Parathyroid adenoma (tissue), 2 donors: ENCODE data around the gene CLBA1.

Source experiments
- H2AFZ ChIP-seq: fragments of 300-600 bp; sonication (generic); one replicate; pipeline ENCODE4 v1.7.0; 2017; ENCODE audit warnings: antibody characterized with exemption, mild to moderate bottlenecking
- H3K27ac ChIP-seq: fragments of 300-600 bp; sonication (generic); one replicate; pipeline ENCODE4 v1.7.0; 2017
- H3K27me3 ChIP-seq: fragments of 300-600 bp; sonication (generic); one replicate; pipeline ENCODE4 v1.7.0; 2017; ENCODE audit warnings: low read length; ENCODE audit not compliant: control insufficient read depth, insufficient read depth
- H3K36me3 ChIP-seq: fragments of 300-600 bp; sonication (generic); one replicate; pipeline ENCODE4 v1.7.0; 2017; ENCODE audit warnings: low read length; ENCODE audit not compliant: control insufficient read depth, insufficient read depth
- H3K4me1 ChIP-seq: fragments of 300-600 bp; sonication (generic); one replicate; pipeline ENCODE4 v1.7.0; 2017; ENCODE audit warnings: control low read depth
- H3K4me2 ChIP-seq: fragments of 300-600 bp; sonication (generic); one replicate; pipeline ENCODE4 v1.7.0; 2017; ENCODE audit warnings: low read length
- H3K4me3 ChIP-seq: fragments of 300-600 bp; sonication (generic); one replicate; pipeline ENCODE4 v1.7.0; 2017; ENCODE audit warnings: low read depth, low read length
- H3K79me2 ChIP-seq: fragments of 300-600 bp; sonication (generic); one replicate; pipeline ENCODE4 v1.7.0; 2017; ENCODE audit warnings: control low read depth
- H3K9ac ChIP-seq: fragments of 300-600 bp; sonication (generic); one replicate; pipeline ENCODE4 v1.7.0; 2017; ENCODE audit warnings: mild to moderate bottlenecking
- H3K9me3 ChIP-seq: fragments of 300-600 bp; sonication (generic); one replicate; pipeline ENCODE4 v1.7.0; 2017; ENCODE audit warnings: low read length; ENCODE audit not compliant: control insufficient read depth
- CTCF ChIP-seq: fragments of 300-600 bp; sonication (generic); IDR thresholded peaks from one replicate; pipeline ENCODE4 v1.7.0; 2017; ENCODE audit warnings: antibody characterized with exemption, mild to moderate bottlenecking
- donor health status: primary hyperparathyroidism.

CLBA1 gene

GRCh38 chr14:104996032-104996431, 10.4 kb downstream of the CLBA1 start:
- Histone ChIP-seq H2AFZ (no peak overlapping the region), H3K4me2 (no peak overlapping the region), H3K27me3 (no peaks in the 10 kb centered on the region), H3K4me3 (no peak overlapping the region), H3K27ac (no peak overlapping the region), H3K9me3 (no peaks in the 10 kb centered on the region), H3K79me2 (no peaks in the 10 kb centered on the region), H3K9ac (no peak overlapping the region), H3K36me3 (no peaks in the 10 kb centered on the region), H3K4me1 (no peaks in the 10 kb centered on the region)
- TF ChIP-seq CTCF: no peak

GRCh38 chr14:104996483-104996882, 10.9 kb downstream of the CLBA1 start:
- Histone ChIP-seq H3K27ac (no peak overlapping the region), H3K9ac (no peak overlapping the region), H3K36me3 (no peaks in the 10 kb centered on the region), H3K79me2 (no peaks in the 10 kb centered on the region), H3K4me3 (no peak overlapping the region), H3K4me2 (no peak overlapping the region), H3K4me1 (no peaks in the 10 kb centered on the region), H2AFZ (no peak overlapping the region), H3K9me3 (no peaks in the 10 kb centered on the region), H3K27me3 (no peaks in the 10 kb centered on the region)
- TF ChIP-seq CTCF: no peak

- no peak overlapping the region for H3K4me3 ChIP-seq
- no peaks in the 10 kb centered on the region for H3K9me3 ChIP-seq
- TF ChIP-seq CTCF: no peak
- H3K27ac ChIP-seq: no peak overlapping the region
- H3K79me2 ChIP-seq: no peaks in the 10 kb centered on the region
- H3K27me3 ChIP-seq: no peaks in the 10 kb centered on the region
- no peak overlapping the region for H2AFZ ChIP-seq
- H3K4me1 ChIP-seq: no peaks in the 10 kb centered on the region
- H3K4me2 ChIP-seq: no peak overlapping the region
- no peaks in the 10 kb centered on the region for H3K36me3 ChIP-seq
- H3K9ac ChIP-seq: no peak overlapping the region
Observed at GRCh38 chr14:104998801-104999200, 13.2 kb downstream of the CLBA1 start.

GRCh38 chr14:104999361-104999760, 13.8 kb downstream of the CLBA1 start:
- H3K4me1 ChIP-seq: no peaks in the 10 kb centered on the region
- H3K4me3 ChIP-seq: no peak overlapping the region
- H3K36me3 ChIP-seq: no peaks in the 10 kb centered on the region
- no peak overlapping the region for H3K4me2 ChIP-seq
- H2AFZ ChIP-seq: no peak overlapping the region
- no peak overlapping the region for H3K9ac ChIP-seq
- H3K27ac ChIP-seq: no peak overlapping the region
- H3K9me3 ChIP-seq: no peaks in the 10 kb centered on the region
- no peak for TF ChIP-seq CTCF
- H3K27me3 ChIP-seq: no peaks in the 10 kb centered on the region
- no peaks in the 10 kb centered on the region for H3K79me2 ChIP-seq

GRCh38 chr14:105005329-105005928, 19.8 kb downstream of the CLBA1 start:
- Histone ChIP-seq H3K27me3 (no peaks in the 10 kb centered on the region), H3K79me2 (no peaks in the 10 kb centered on the region), H3K9ac (no peak overlapping the region), H3K36me3 (no peaks in the 10 kb centered on the region), H2AFZ (no peak overlapping the region), H3K4me3 (no peak overlapping the region), H3K9me3 (no peaks in the 10 kb centered on the region), H3K27ac (no peak overlapping the region), H3K4me1 (no peaks in the 10 kb centered on the region), H3K4me2 (no peak overlapping the region)
- no peak for TF ChIP-seq CTCF
